PC-3 (cell line): ENCODE results near the gene NAV2. TPM values are rescaled to one million over a fixed set of nuclear protein-coding genes. Genes with fewer than 3 reads are reported as not detected.
A peak's percentile ranks its signal among the peaks of the same experiment; 100 is the strongest.

Experiments used
- ATAC-seq: fragments of 200-7000 bp; cut with Tn5 transposase; 2 replicates; pipeline ENCODE4 v1.9.1; 2020; ENCODE audit warnings: mild to moderate bottlenecking, moderate library complexity
- BruUV-seq: library from RNA; stranded (reverse); fragments of 400-500 nt; replicated peaks from 2 replicates; lab custom pipeline; 2021; lab: Mats Ljungman, UMichigan
- CTCF ChIA-PET: fragments of 300-600 bp; sonication (Branson Sonifier 250); formaldehyde crosslinking; loops from one replicate; lab custom pipeline; 2022; ENCODE audit warnings: antibody characterized with exemption; lab: Charles Lee
- POLR2A ChIA-PET: fragments of 300-600 bp; sonication (Branson Sonifier 250); formaldehyde crosslinking; loops from one replicate; lab custom pipeline; 2022; ENCODE audit warnings: antibody characterized with exemption; ENCODE audit not compliant: unreplicated experiment; lab: Charles Lee
- DNase-seq: peaks from one replicate; pipeline ENCODE4 v3.0.0-alpha.2; 2015
- H2AFZ ChIP-seq: fragments of 300-600 bp; sonication (generic); 2 replicates; pipeline ENCODE4 v1.6.0; 2016; ENCODE audit warnings: antibody characterized with exemption, low read length
- H3F3A ChIP-seq: fragments of 300-600 bp; sonication (generic); one replicate; pipeline ENCODE4 v1.6.0; 2017; ENCODE audit warnings: antibody characterized with exemption, low read length, control low read depth, mild to moderate bottlenecking; ENCODE audit not compliant: unreplicated experiment
- H3K27ac ChIP-seq: fragments of 300-600 bp; sonication (generic); 2 replicates; pipeline ENCODE4 v1.5.1; 2016; ENCODE audit warnings: mild to moderate bottlenecking, low read length
- H3K27me3 ChIP-seq: fragments of 300-600 bp; sonication (generic); 2 replicates; pipeline ENCODE4 v1.6.1; 2016; ENCODE audit warnings: low read length, mixed read lengths
- H3K36me3 ChIP-seq: fragments of 300-600 bp; sonication (generic); 2 replicates; pipeline ENCODE4 v1.6.1; 2016; ENCODE audit warnings: low read depth, mixed run types, low read length, mixed read lengths
- H3K4me1 ChIP-seq: fragments of 300-600 bp; sonication (generic); 2 replicates; pipeline ENCODE4 v1.5.1; 2016; ENCODE audit warnings: low read length; ENCODE audit not compliant: insufficient read depth
- H3K4me2 ChIP-seq: fragments of 300-600 bp; sonication (generic); 2 replicates; pipeline ENCODE4 v1.6.0; 2016; ENCODE audit warnings: low read length
- H3K4me3 ChIP-seq: fragments of 300-600 bp; sonication (generic); 2 replicates; pipeline ENCODE4 v1.5.1; 2016; ENCODE audit warnings: mild to moderate bottlenecking, low read length, mixed read lengths
- H3K79me2 ChIP-seq: fragments of 300-600 bp; sonication (generic); 2 replicates; pipeline ENCODE4 v1.6.1; 2017; ENCODE audit warnings: low read length, mixed read lengths
- H3K9ac ChIP-seq: fragments of 300-600 bp; sonication (generic); 2 replicates; pipeline ENCODE4 v1.6.0; 2016; ENCODE audit warnings: mild to moderate bottlenecking, low read length
- H3K9me2 ChIP-seq: fragments of 300-600 bp; sonication (generic); replicated peaks from 2 replicates; pipeline ENCODE4 v1.6.1; 2016; ENCODE audit warnings: mixed run types, low read length, mixed read lengths
- H3K9me3 ChIP-seq: fragments of 300-600 bp; sonication (generic); 2 replicates; pipeline ENCODE4 v1.6.1; 2016; ENCODE audit warnings: low read length, mixed read lengths
- H4K20me1 ChIP-seq: fragments of 300-600 bp; sonication (generic); 2 replicates; pipeline ENCODE4 v1.6.1; 2016; ENCODE audit warnings: low read length, mixed read lengths
- EZH2 ChIP-seq: fragments of 300-600 bp; sonication (generic); IDR thresholded peaks from one replicate; pipeline ENCODE4 v1.6.1; 2017; ENCODE audit warnings: antibody characterized with exemption, mild to moderate bottlenecking, low read length; ENCODE audit not compliant: unreplicated experiment
- EZH2phosphoT487 ChIP-seq: fragments of 300-600 bp; sonication (generic); IDR thresholded peaks from 2 replicates; pipeline ENCODE4 v1.6.1; 2018; ENCODE audit warnings: mild to moderate bottlenecking, antibody characterized with exemption, low read length, borderline replicate concordance
- intact Hi-C: fragments of 100-400 bp; cut with micrococcal nuclease; formaldehyde crosslinking; loops from 2 replicates; pipeline ENCODE4 v1.9.0; 2023
- total RNA-seq: library from RNA; depleted of rRNA; stranded (reverse); fragments of >200 nt; gene quantifications from 2 replicates; pipeline ENCODE4 v1.2.3, GENCODE V29; 2014
- TF ChIP-seq, protein P1 (sequence below): fragments of 300-600 bp; sonication (generic); conservative IDR thresholded peaks from 2 replicates; pipeline ENCODE4 v1.5.1; 2017; ENCODE audit warnings: antibody characterized with exemption, low read depth, mild to moderate bottlenecking, low read length

NAV2 gene
- total RNA-seq, 1 experiment from 2014 or later = 10.4 TPM

DNA sequence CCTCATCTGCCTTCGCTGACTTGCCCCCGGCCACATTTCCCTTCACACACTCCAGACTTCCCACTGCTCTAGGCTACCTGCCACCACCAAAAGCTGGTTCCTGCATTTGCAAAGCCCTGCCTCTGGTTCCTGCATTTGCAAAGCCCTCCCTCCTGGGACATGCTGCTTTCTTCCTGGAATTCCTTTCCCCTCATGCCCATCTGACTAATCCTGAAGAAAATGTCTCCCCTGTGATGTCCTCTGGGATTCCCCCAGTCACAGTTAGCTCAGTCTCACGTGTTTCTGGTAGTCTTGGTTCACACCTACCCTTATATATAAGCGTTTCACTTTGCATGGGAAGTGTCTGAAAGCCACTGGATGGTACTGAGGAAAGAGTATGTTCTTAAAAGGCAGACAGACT is 240.7 kb downstream of the NAV2 start:
- Histone ChIP-seq H3K9me3 (no peaks in the 10 kb centered on the region), H3K9ac (no peak overlapping the region), H3K79me2 (no peaks in the 10 kb centered on the region), H4K20me1 (no peaks in the 10 kb centered on the region), H3K27ac (peak overlapping the region; percentile 3; the same call in 1 of the 2 replicates), H3F3A (no peaks in the 10 kb centered on the region), H3K9me2 (no peaks in the 10 kb centered on the region), H3K36me3 (no peaks in the 10 kb centered on the region; the same call in 1 of the 2 replicates), H2AFZ (no peak overlapping the region), H3K27me3 (no peaks in the 10 kb centered on the region), H3K4me2 (no peak overlapping the region), H3K4me3 (no peak overlapping the region), H3K4me1 (peaks cover 26% of the 10 kb centered on the region)
- BruUV-seq = no TSS peak
- TF ChIP-seq, protein P1, sequence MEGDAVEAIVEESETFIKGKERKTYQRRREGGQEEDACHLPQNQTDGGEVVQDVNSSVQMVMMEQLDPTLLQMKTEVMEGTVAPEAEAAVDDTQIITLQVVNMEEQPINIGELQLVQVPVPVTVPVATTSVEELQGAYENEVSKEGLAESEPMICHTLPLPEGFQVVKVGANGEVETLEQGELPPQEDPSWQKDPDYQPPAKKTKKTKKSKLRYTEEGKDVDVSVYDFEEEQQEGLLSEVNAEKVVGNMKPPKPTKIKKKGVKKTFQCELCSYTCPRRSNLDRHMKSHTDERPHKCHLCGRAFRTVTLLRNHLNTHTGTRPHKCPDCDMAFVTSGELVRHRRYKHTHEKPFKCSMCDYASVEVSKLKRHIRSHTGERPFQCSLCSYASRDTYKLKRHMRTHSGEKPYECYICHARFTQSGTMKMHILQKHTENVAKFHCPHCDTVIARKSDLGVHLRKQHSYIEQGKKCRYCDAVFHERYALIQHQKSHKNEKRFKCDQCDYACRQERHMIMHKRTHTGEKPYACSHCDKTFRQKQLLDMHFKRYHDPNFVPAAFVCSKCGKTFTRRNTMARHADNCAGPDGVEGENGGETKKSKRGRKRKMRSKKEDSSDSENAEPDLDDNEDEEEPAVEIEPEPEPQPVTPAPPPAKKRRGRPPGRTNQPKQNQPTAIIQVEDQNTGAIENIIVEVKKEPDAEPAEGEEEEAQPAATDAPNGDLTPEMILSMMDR = no peak
- TF ChIP-seq EZH2 (no peak), EZH2phosphoT487 (no peak)
- ChIA-PET CTCF (interaction anchor here (1.0 to 1.6 kb wide), 4 partner anchors 42 to 179 kb away, joined by 3 to 6 read pairs (median 4); no protein-coding TSS in a partner anchor), POLR2A (no interaction called here)
- no peak for ATAC-seq
- intact Hi-C loops = loop anchor here (5.0 to 10.0 kb wide), 2 partner anchors 81 to 404 kb away; no protein-coding TSS in a partner anchor
- DNase-seq = no peak

DNA sequence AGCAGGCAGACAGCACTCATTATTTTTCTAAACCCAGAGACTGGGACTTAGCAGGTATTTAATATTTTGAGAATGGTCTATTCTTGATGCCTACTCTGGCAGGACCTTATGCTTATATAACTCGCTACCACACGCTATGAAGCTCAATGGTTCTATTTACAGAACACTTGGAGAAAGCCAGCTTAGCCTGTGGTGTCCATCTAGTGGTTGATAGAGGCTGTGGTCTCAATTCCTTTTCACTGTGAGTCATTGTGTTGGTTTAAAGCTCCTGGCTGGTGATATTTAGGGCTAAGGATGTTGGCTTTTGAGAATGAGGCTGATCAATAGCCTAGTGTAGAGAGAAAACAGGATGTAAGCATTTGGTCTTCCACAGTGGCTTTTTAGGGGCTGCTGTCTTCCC is 241.3 kb downstream of the NAV2 start:
- Histone ChIP-seq H3K27ac (peak overlapping the region; percentile 3; the same call in 1 of the 2 replicates), H3K36me3 (no peaks in the 10 kb centered on the region; the same call in 1 of the 2 replicates), H4K20me1 (no peaks in the 10 kb centered on the region), H3K4me2 (no peak overlapping the region), H2AFZ (no peak overlapping the region), H3F3A (no peaks in the 10 kb centered on the region), H3K9ac (no peak overlapping the region), H3K4me1 (peaks cover 26% of the 10 kb centered on the region), H3K27me3 (no peaks in the 10 kb centered on the region), H3K9me3 (no peaks in the 10 kb centered on the region), H3K9me2 (no peaks in the 10 kb centered on the region), H3K79me2 (no peaks in the 10 kb centered on the region), H3K4me3 (no peak overlapping the region)
- POLR2A ChIA-PET = no interaction called here
- CTCF ChIA-PET = interaction anchor here (1.0 to 1.6 kb wide), 4 partner anchors 41 to 179 kb away, joined by 3 to 6 read pairs (median 4); no protein-coding TSS in a partner anchor
- TF ChIP-seq, protein P1 = peak; percentile 66
- TF ChIP-seq EZH2 = no peak
- DNase-seq = peak; percentile 74
- ATAC-seq = peak; percentile 74
- BruUV-seq = no TSS peak
- intact Hi-C loops = loop anchor here (5.0 to 10.0 kb wide), 2 partner anchors 81 to 403 kb away; no protein-coding TSS in a partner anchor

DNA sequence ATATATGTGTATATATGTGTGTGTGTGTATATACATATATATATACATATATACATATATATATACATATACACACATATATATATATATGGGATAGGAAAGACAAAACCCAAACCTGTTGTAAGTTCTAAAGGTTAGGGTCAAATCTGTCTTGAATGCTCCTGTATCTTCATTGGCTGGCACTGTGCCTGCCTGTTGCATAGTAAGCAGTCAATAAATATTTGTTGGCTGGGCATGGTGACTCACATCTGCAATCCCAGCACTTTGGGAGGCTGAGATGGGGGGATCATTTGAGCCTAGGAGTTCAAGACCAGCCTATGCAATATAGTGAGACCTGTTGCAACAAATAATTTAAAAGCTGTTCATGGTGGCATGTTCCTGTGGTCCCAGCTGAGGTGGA is 242.3 kb downstream of the NAV2 start:
- Histone ChIP-seq H3K27ac (no peak overlapping the region), H3K79me2 (no peaks in the 10 kb centered on the region), H4K20me1 (no peaks in the 10 kb centered on the region), H3K9ac (no peak overlapping the region), H3K9me3 (no peaks in the 10 kb centered on the region), H3K4me3 (no peak overlapping the region), H3K36me3 (no peaks in the 10 kb centered on the region; the same call in 1 of the 2 replicates), H3F3A (no peaks in the 10 kb centered on the region), H3K27me3 (no peaks in the 10 kb centered on the region), H3K4me1 (peaks cover 26% of the 10 kb centered on the region), H3K4me2 (no peak overlapping the region), H2AFZ (no peak overlapping the region), H3K9me2 (no peaks in the 10 kb centered on the region)
- peak; percentile 24 for DNase-seq
- ATAC-seq = no peak
- intact Hi-C loops = loop anchor here (5.0 to 10.0 kb wide), 2 partner anchors 80 to 402 kb away; no protein-coding TSS in a partner anchor
- no TSS peak for BruUV-seq
- no peak for TF ChIP-seq EZH2phosphoT487
- CTCF ChIA-PET = no interaction called here
- POLR2A ChIA-PET = no interaction called here
